NCI-H2081 (cell line): ENCODE results near the gene TWIST1.

Experiments
- DNase-seq, 2 experiments: peaks; one replicate each; lab custom pipeline; 2025; lab: John Stamatoyannopoulos, UW

TWIST1 gene

DNA sequence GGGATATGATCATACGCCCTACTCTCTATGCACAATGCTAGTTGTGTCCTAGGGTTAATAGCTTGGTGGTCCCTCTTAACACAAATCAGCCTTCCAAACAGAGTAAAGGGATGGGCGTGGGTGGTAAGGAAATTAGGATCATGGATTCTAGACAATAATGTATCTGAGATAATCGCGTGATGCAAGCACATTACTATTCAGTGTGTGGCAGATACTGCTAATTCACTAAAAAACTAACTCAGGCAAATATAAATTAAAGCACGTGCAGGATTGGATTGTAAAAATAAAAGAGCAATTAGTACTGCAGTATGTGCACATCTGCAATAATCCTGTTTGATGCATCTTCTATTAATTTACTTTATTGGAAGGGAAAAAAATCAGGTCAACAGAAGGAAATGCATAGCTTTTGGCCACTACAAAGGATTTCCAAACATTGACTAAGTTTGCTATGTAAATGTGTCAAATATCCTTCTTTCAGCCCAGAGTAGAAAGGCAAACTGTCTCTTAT is 22.0 kb downstream of the TWIST1 start:
- DNase-seq: no peak

DNA sequence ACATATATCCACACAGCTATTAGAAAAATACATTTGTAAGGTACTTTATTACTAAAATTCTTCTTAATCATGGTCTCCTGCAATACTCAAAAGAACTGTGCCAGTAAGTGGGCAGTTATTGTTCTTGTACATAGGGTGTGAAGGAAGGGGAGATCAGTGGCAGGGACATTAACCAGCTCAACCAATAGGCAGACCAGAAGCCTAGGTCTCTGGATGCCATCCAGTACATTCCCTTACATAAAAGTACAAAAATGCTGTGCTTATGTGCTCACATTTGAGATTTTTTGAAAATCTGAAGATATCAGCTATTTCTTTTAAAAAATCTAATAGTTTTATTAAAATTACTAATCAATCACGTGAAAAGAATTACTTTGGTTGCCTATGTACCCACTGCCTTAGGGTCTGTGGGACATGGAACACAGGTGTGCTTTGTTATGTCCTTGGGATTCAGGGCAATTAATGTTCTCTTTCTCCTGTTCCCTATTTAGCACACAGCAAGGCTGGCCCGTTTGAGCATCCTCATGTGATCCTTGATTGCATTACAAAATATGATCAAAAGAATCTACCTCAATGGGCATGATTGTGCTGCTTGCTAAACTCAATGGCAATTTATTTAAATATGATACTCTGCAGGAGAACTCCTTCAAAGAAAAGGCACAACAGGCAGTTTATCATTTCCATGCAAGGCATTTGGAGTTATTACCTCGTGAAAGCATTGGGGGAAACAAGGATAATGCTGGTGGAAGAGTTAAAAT is 22.7 kb downstream of the TWIST1 start:
- DNase-seq: no peak

DNA sequence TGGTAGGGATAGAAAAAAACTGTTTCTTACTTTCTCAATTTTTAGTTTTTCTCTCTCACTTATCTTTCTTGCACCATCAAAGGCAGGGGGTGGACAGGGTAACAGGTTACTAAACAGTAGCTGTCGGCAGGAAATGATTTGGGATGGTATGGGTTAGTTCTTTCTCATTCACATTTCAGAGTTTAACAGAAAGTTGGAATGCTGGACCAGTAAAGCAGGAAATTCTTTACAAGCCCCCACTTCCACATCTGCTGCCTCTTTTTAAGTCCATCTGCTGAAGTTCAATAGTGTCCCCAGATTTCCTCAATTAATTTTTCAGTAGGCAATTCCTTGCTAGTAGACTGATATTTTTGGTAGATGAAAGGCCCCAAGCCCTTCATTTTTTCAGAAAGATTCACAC is 23.3 kb downstream of the TWIST1 start:
- no peak for DNase-seq

DNA sequence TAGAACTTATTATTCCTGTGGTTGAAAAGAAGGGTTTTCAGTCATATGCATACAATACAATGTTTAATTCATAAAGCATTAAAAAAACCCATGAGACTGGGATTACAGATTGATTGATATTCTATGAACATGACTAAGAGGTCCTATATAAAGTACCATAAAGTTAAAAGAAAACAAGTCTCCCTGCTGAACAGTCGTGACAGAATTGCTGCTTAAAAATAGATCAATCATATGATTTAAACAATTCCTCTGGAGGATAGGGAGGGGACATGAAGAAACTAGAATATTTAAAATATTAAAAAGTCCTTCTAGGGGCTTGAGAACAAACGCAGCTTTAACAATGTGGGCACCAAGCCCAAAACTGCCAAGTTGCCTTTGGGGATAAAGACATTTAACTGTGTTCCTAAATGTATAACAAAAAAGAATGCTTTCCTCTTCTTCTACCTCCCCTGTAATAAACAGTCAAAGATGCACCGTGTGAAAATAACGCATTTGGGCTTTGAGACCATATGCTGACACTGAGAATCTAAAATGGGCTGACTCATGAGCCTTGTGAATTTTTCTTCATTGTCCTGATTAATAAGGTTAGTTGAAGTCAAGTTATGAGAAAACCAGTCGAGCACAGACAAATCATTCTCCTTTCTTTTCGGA is 25.8 kb downstream of the TWIST1 start:
- DNase-seq: no peak

DNA sequence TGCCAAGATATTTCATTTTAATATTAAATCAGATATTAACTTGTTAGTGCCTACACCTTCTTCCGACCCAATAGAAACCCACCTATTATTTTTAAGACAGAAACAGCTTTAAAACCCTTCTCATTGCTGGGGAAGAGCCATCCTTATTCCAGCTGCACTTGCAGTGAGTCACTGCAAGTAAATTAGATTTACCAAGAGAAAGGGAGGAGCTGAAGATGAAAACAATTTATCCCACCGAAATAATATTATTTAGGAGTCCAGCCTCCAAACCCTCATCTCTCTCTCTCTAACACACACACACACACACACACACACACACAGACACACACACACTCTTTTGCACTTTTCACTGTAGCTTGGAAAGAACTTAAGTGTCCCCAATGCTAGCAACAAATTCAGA is 26.9 kb downstream of the TWIST1 start:
- DNase-seq: no peak

DNA sequence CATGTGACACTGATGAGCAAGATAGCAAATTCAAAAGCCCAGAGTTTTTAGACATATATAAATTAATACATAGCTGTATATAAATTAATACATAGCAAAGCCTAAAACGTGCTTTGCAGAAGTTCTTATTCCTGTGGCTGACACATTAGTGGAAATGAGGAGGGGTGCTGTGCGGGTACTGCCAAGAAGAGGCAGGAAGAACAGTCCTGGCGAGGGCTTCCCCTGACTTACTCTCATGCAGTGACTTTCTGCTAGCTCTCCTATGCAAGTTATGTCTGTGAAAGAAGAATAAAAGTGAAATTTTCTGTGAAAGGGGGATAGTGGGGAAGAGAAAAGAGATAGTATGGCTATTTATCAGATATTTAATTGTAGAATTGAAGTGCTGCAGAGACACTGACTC is 27.6 kb downstream of the TWIST1 start:
- DNase-seq: no peak

DNA sequence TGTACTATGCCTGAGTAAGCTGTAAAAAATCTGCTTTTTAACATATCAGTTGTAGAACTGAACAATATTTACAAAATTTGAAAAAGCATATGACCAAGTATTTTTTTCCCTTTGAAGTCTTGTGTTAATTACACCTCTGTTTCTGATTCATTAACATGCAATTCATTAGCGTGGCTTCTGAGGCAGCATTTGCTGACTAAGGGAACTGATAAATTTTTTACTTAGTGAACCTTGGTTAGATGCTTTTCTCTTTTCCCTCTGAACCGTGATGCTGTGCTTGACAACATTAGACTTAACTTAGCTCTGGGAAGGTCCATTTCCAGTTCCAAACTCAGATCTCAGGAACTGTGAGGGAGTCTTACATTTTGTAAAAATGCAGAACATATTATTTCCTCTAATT is 28.1 kb downstream of the TWIST1 start:
- DNase-seq: no peak

DNA sequence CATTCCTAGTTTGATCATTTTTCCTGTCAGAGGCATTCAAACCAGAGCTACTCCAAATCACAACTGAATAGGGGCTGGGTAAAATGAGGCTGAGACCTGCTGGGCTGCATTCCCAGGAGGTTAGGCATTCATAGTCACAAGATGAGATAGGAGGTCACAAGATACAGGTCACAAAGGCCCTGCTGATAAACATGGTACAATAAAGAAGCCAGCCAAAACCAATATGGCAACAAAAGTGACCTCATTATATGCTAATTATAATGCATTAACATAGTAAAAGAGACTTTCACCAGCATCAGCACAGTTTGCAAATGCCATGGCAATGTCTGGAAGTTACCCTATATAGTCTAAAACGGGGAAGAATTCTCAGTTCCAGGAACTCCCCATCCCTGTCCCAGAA is 37.3 kb downstream of the TWIST1 start:
- DNase-seq: no peak

DNA sequence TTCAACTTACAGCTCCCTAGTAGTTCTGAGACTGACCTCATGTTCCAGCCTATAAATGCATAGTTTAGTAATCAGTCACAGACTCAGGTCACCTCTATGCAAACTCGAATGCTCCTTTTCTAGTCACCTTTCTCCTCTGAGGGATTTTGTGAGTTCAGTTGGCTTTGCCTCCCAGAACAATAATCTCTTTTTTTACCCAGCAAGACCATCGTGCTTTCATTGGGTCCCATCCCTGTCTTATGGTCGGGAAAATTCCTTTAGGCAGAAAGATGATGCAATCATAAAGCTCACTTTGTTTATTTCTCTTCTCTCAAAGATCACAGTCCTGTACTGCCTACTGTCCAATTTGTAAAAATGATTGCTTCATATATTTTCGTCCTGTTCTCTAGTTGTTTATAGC is 38.4 kb downstream of the TWIST1 start:
- no peak for DNase-seq

DNA sequence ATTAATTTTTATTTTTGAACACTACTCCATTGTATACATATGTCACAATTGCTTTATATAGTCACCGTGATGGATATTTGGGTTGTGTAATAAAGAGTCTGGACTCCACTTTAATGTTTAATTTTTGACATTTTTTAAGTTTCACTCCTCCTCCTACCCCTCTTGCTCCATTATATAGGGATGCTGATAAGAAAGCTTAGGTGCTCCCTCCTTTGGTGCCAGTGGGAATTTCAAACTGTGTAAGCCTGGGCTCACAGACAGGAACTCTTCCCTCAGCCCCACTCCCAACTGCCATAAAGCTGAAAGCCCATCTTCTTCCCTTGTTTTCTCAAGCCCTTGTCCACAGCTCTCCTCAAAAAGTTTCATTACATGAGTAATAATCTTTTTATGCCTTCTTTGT is 47.6 kb downstream of the TWIST1 start:
- DNase-seq: no peak

DNA sequence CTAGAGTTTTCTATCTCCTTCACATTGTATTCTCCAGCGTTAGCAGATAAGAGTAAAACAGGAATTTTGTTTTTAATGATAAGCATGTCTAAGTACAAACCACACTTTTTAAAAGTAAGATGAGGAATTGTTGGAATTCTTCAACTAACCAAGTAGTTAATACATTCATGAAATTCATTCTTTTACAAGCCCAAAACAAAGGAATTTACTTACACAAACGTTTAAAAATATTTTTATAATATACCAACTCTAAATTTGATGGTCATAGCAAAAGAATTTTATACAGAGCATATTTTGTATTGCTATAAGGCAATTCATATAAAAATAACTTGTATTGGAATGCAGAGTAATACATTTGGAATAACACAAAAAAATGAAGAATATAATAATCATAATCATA is 51.3 kb downstream of the TWIST1 start:
- no peak for DNase-seq
